SK-N-SH (cell line): ENCODE measurements around the gene UBE2G1. TPM values are rescaled to one million over a fixed set of nuclear protein-coding genes. Genes with fewer than 3 reads are reported as not detected.

Source experiments
- CTCF ChIA-PET: fragments of 300-600, 350-600 bp; formaldehyde crosslinking; extraction: SDS; loops from one replicate; lab custom pipeline; 2021; lab: Yijun Ruan, JAX
- POLR2A ChIA-PET: fragments of 350-600 bp; sonication (Branson Sonifier 250); formaldehyde crosslinking; extraction: SDS; loops from one replicate; lab custom pipeline; 2020; ENCODE audit warnings: antibody characterized with exemption, inconsistent platforms; lab: Yijun Ruan, JAX
- DNase-seq: peaks from one replicate; pipeline ENCODE4 v3.0.0; 2012
- H2AFZ ChIP-seq: fragments of 200-600 bp; sonication (generic); 2 replicates; pipeline ENCODE4 v1.8.1; 2016; ENCODE audit warnings: antibody characterized with exemption, mild to moderate bottlenecking, low read depth
- H3F3A ChIP-seq: fragments of 200-600 bp; sonication (generic); replicated peaks from 2 replicates; pipeline ENCODE3; 2016; ENCODE audit warnings: antibody characterized with exemption, mild to moderate bottlenecking; ENCODE audit not compliant: insufficient read depth
- H3K27ac ChIP-seq, 2 experiments: fragments of 200-500 bp in 1 of 2; fragments of 200-600 bp in 1 of 2; sonication (Bioruptor generic) in 1 of 2; sonication (generic), shearing (Covaris generic) in 1 of 2; 2 replicates each; pipeline versions ENCODE4 v1.5.1 to v1.6.1; 2014 to 2016; ENCODE audit warnings: low read depth in 2 of 2, inconsistent platforms in 1 of 2, low read length in 1 of 2, mild to moderate bottlenecking in 1 of 2, mixed read lengths in 1 of 2
- H3K27me3 ChIP-seq: fragments of 200-600 bp; sonication (generic), shearing (Covaris generic); 2 replicates; pipeline ENCODE4 v1.6.1; 2016; ENCODE audit warnings: mixed run types; ENCODE audit not compliant: insufficient read depth
- H3K36me3 ChIP-seq, 2 experiments: fragments of 200-500 bp in 1 of 2; fragments of 200-600 bp in 1 of 2; sonication (Bioruptor generic) in 1 of 2; sonication (generic) in 1 of 2; replicated peaks in 1 of 2; 2 replicates each; pipeline versions ENCODE3 to v1.5.1; 2014 to 2016; ENCODE audit warnings: low read length in 1 of 2, mild to moderate bottlenecking in 1 of 2; ENCODE audit not compliant: insufficient read depth in 2 of 2, control insufficient read depth in 1 of 2
- H3K4me1 ChIP-seq, 2 experiments: fragments of 200-500 bp in 1 of 2; fragments of 200-600 bp in 1 of 2; sonication (Bioruptor generic) in 1 of 2; sonication (generic), shearing (Covaris generic) in 1 of 2; 2 replicates each; pipeline versions ENCODE4 v1.5.1 to v1.6.1; 2014 to 2016; ENCODE audit warnings: low read depth in 1 of 2, low read length in 1 of 2, mixed run types in 1 of 2; ENCODE audit not compliant: insufficient read depth in 2 of 2, control insufficient read depth in 1 of 2
- H3K4me2 ChIP-seq: fragments of 200-600 bp; sonication (generic), shearing (Covaris generic); 2 replicates; pipeline ENCODE4 v1.6.1; 2017; ENCODE audit warnings: mixed run types
- H3K4me3 ChIP-seq, 2 experiments: fragments of 200-500 bp in 1 of 2; fragments of 200-600 bp in 1 of 2; sonication (Bioruptor generic) in 1 of 2; sonication (generic), shearing (Covaris generic) in 1 of 2; 2 replicates each; pipeline versions ENCODE4 v1.5.1 to v1.8.1; 2014 to 2016; ENCODE audit warnings: low read depth in 2 of 2, inconsistent platforms in 1 of 2, low read length in 1 of 2, mild to moderate bottlenecking in 1 of 2, mixed read lengths in 1 of 2, moderate library complexity in 1 of 2
- H3K79me2 ChIP-seq: fragments of 200-600 bp; sonication (generic); 2 replicates; pipeline ENCODE4 v1.8.1; 2017; ENCODE audit warnings: mild to moderate bottlenecking; ENCODE audit not compliant: insufficient read depth
- H3K9ac ChIP-seq: fragments of 200-600 bp; sonication (generic); 2 replicates; pipeline ENCODE4 v1.6.1; 2017; ENCODE audit warnings: mixed run types
- H3K9me2 ChIP-seq: fragments of 200-600 bp; sonication (generic); 2 replicates; pipeline ENCODE4 v1.6.1; 2017; ENCODE audit warnings: mixed run types
- H3K9me3 ChIP-seq: fragments of 200-600 bp; sonication (generic); 2 replicates; pipeline ENCODE4 v1.6.1; 2017; ENCODE audit warnings: mixed run types, mild to moderate bottlenecking, moderate library complexity
- H4K20me1 ChIP-seq: fragments of 200-600 bp; sonication (generic); 2 replicates; pipeline ENCODE4 v1.6.1; 2017; ENCODE audit warnings: mild to moderate bottlenecking, mixed run types; ENCODE audit not compliant: insufficient read depth
- CHD2 ChIP-seq: fragments of 150-350 bp; IDR thresholded peaks from 2 replicates; pipeline ENCODE4 v1.6.1; 2018; ENCODE audit warnings: low read length; ENCODE audit not compliant: partially characterized antibody
- EZH2phosphoT487 ChIP-seq: fragments of 200-600 bp; sonication (generic); IDR thresholded peaks from 2 replicates; pipeline ENCODE4 v1.6.1; 2017; ENCODE audit warnings: low read depth, mixed run types, mild to moderate bottlenecking, antibody characterized with exemption, moderate library complexity, borderline replicate concordance
- GATA2 ChIP-seq: sonication (generic); formaldehyde crosslinking; IDR thresholded peaks from 2 replicates; pipeline ENCODE4 v1.5.0; 2020; ENCODE audit warnings: mild to moderate bottlenecking, missing genetic modification reagents
- JUND ChIP-seq: IDR thresholded peaks from 2 replicates; pipeline ENCODE4 v1.4.0; 2012
- MEF2A ChIP-seq: IDR thresholded peaks from 2 replicates; pipeline ENCODE4 v1.4.0; 2012; ENCODE audit warnings: low read depth, borderline replicate concordance
- POLR2AphosphoS5 ChIP-seq: IDR thresholded peaks from 2 replicates; pipeline ENCODE4 v1.6.1; 2012; ENCODE audit warnings: low read depth, low read length
- RAD21 ChIP-seq: IDR thresholded peaks from 2 replicates; pipeline ENCODE4 v1.6.1; 2012; ENCODE audit warnings: mild to moderate bottlenecking, low read length
- REST ChIP-seq: IDR thresholded peaks from 2 replicates; pipeline ENCODE4 v1.6.1; 2012; ENCODE audit warnings: mild to moderate bottlenecking, low read depth, low read length, moderate library complexity
- RFX5 ChIP-seq: IDR thresholded peaks from 2 replicates; pipeline ENCODE4 v1.6.1; 2012; ENCODE audit warnings: mild to moderate bottlenecking, improper control_type of control experiment, low read length
- SMC3 ChIP-seq: IDR thresholded peaks from 2 replicates; pipeline ENCODE4 v1.6.1; 2012; ENCODE audit warnings: low read depth, low read length, improper control_type of control experiment
- TAF1 ChIP-seq: IDR thresholded peaks from 2 replicates; pipeline ENCODE4 v1.6.1; 2012; ENCODE audit warnings: low read depth, mild to moderate bottlenecking, low read length, moderate library complexity, borderline replicate concordance
- TEAD4 ChIP-seq: IDR thresholded peaks from 2 replicates; pipeline ENCODE4 v1.4.0; 2012; ENCODE audit warnings: mild to moderate bottlenecking, borderline replicate concordance; ENCODE audit not compliant: insufficient read depth
- USF1 ChIP-seq: IDR thresholded peaks from 2 replicates; pipeline ENCODE4 v1.4.0; 2012; ENCODE audit warnings: low read depth, borderline replicate concordance
- WGBS: methylation state at CpG from one replicate; pipeline ENCODE4 v1.1.6; 2017; ENCODE audit warnings: low lambda C conversion rate; 5-methylcytosine and 5-hydroxymethylcytosine counted together
- polyA plus RNA-seq, 3 experiments: library from polyadenylated mRNA; depleted of rRNA; stranded (reverse); fragments of >200 nt; gene quantifications; 2 replicates each; pipeline ENCODE4 v1.2.3, GENCODE V29; 2012
- TF ChIP-seq, protein P1 (sequence below): IDR thresholded peaks from 2 replicates; pipeline ENCODE4; 2012

Gene UBE2G1
- polyA plus RNA-seq, 1 of the 3 experiments (the other 2 are of a cell fraction) = 23.2 TPM

DNA sequence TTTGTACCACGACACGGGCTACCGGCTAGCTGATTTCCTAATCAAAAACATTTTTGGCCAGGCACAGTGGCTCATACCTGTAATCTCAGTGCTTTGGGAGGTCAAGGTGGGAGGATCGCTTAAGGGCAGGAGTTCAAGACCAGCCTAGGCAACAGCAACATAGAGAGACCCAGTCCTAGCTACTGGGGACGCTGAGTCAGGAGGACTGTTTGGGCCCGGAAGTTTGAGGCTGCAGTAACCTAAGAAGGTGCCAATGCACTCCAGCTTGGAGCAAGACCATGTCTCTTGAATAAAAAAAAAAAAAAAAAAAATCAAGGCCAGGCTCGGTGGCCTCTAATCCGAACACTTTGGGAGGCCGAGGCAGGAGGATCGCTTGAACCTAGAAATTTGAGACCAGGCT lies 49.8 kb downstream of the UBE2G1 start:
- no peak overlapping the region for H3K4me2 ChIP-seq
- no peak overlapping the region for H3K9ac ChIP-seq
- peaks cover 59% of the 10 kb centered on the region for H4K20me1 ChIP-seq
- no peaks in the 10 kb centered on the region for H3K9me3 ChIP-seq
- no peaks in the 10 kb centered on the region for H3K27me3 ChIP-seq
- peaks cover 99% of the 10 kb centered on the region for H3K79me2 ChIP-seq
- H2AFZ ChIP-seq = no peak overlapping the region
- ChIA-PET CTCF (no interaction called here), POLR2A (no interaction called here)
- no peak overlapping the region for H3K27ac ChIP-seq
- H3K4me1 ChIP-seq = peaks cover 0 to 12% of the 10 kb centered on the region in 2 experiments; a peak in 3 of 4 replicates
- TF ChIP-seq RAD21 (no peak), RFX5 (no peak), SMC3 (no peak), EZH2phosphoT487 (no peak), REST (no peak), USF1 (no peak), JUND (no peak), MEF2A (no peak), POLR2AphosphoS5 (no peak), CHD2 (no peak)
- TF ChIP-seq, protein P1, sequence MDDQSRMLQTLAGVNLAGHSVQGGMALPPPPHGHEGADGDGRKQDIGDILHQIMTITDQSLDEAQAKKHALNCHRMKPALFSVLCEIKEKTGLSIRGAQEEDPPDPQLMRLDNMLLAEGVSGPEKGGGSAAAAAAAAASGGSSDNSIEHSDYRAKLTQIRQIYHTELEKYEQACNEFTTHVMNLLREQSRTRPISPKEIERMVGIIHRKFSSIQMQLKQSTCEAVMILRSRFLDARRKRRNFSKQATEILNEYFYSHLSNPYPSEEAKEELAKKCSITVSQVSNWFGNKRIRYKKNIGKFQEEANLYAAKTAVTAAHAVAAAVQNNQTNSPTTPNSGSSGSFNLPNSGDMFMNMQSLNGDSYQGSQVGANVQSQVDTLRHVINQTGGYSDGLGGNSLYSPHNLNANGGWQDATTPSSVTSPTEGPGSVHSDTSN = no peak
- TF ChIP-seq, all 33 proteins: peak for 0
- 92% methylated on average over 10 of the region's 10 CpGs for WGBS
- Histone ChIP-seq H3F3A (peaks cover 8% of the 10 kb centered on the region), H3K36me3 (no peaks in the 10 kb centered on the region), H3K9me2 (no peaks in the 10 kb centered on the region), H3K4me3 (no peak overlapping the region)
- no peak for DNase-seq

DNA sequence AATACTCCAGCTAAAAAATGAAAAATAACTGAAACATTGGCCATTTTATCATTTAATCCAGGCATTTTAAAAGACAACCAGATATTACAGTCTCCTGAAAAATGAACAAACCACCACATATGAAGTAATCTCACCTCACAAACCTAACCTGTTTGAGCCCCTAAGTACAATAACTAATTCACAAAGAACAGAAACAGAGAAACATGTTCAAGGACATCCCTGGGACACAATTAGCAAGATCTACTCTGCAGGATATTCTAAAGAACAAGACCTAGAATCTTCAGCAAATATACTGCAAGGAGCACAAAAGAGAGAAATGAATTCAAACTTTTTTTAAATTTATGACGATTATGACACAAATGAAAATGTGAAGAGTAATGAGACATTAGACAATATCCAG lies 51.9 kb downstream of the UBE2G1 start:
- Histone ChIP-seq H3K4me3 (no peak overlapping the region), H3K27me3 (no peaks in the 10 kb centered on the region), H4K20me1 (peaks cover 72% of the 10 kb centered on the region), H3K4me2 (no peak overlapping the region), H3K9me2 (no peaks in the 10 kb centered on the region), H3K36me3 (peaks cover 0 to under 1% of the 10 kb centered on the region in 2 experiments), H3K27ac (no peak overlapping the region), H3K9me3 (no peaks in the 10 kb centered on the region), H3F3A (peaks cover 8% of the 10 kb centered on the region), H3K79me2 (peaks cover 100% of the 10 kb centered on the region), H3K9ac (no peak overlapping the region), H2AFZ (no peak overlapping the region), H3K4me1 (peaks cover 6 to 12% of the 10 kb centered on the region in 2 experiments; a peak in 3 of 4 replicates)
- TF ChIP-seq GATA2 (no peak), SMC3 (no peak), TAF1 (no peak), TEAD4 (no peak)
- ChIA-PET CTCF (interaction anchor here (0.7 to 1.1 kb wide), 3 partner anchors 9 to 82 kb away, joined by 3 read pairs; no protein-coding TSS in a partner anchor), POLR2A (no interaction called here)
- DNase-seq = no peak
- 89% methylated on average over 1 of the region's 1 CpG for WGBS
